Stimulated activated CD4-positive, alpha-beta T cell treated with anti-CD3 and anti-CD28 coated beads, Interleukin-4, amount 100 ng/mL, for 1 hour (primary cell): Measurements from ENCODE around the gene MAP4K5.

Source experiments
- DNase-seq: peaks from one replicate; pipeline ENCODE4 v3.0.0-alpha.2; 2020

The MAP4K5 gene

GRCh38 chr14:50475460-50475859, 56.9 kb downstream of the MAP4K5 start:
- no peak for DNase-seq

- DNase-seq = no peak
These were observed 60.4 kb downstream of the MAP4K5 start for GRCh38 chr14:50471838-50472465.

GRCh38 chr14:50469982-50470381, 62.4 kb downstream of the MAP4K5 start:
- no peak for DNase-seq

GRCh38 chr14:50462111-50462510, 70.3 kb downstream of the MAP4K5 start:
- DNase-seq = no peak

GRCh38 chr14:50453869-50454268, 78.5 kb downstream of the MAP4K5 start:
- no peak for DNase-seq

- no peak for DNase-seq
These were observed 79.2 kb downstream of the MAP4K5 start for GRCh38 chr14:50452979-50453705.

GRCh38 chr14:50452296-50452695, 80.1 kb downstream of the MAP4K5 start:
- DNase-seq = no peak

- DNase-seq = no peak
These were observed 80.5 kb downstream of the MAP4K5 start for GRCh38 chr14:50451854-50452253.

GRCh38 chr14:50447461-50447860, 84.9 kb downstream of the MAP4K5 start:
- DNase-seq = no peak

GRCh38 chr14:50434528-50434927, 97.8 kb downstream of the MAP4K5 start:
- no peak for DNase-seq

GRCh38 chr14:50432131-50432530, 100.2 kb downstream of the MAP4K5 start:
- DNase-seq = no peak

- DNase-seq = no peak
These were observed 106.6 kb downstream of the MAP4K5 start for GRCh38 chr14:50425816-50426215.

- DNase-seq = no peak
These were observed 107.3 kb downstream of the MAP4K5 start for GRCh38 chr14:50425105-50425504.

GRCh38 chr14:50423529-50423928, 108.8 kb downstream of the MAP4K5 start:
- DNase-seq = no peak

GRCh38 chr14:50421499-50421898, 110.9 kb downstream of the MAP4K5 start:
- no peak for DNase-seq

GRCh38 chr14:50417853-50418252, 114.5 kb downstream of the MAP4K5 start:
- DNase-seq = no peak

GRCh38 chr14:50410921-50411320, 121.4 kb downstream of the MAP4K5 start:
- DNase-seq = no peak

GRCh38 chr14:50410071-50410470, 122.3 kb downstream of the MAP4K5 start:
- no peak for DNase-seq

GRCh38 chr14:50407111-50407812, 125.1 kb downstream of the MAP4K5 start:
- DNase-seq = no peak

- DNase-seq = no peak
These were observed 128.9 kb downstream of the MAP4K5 start for GRCh38 chr14:50403419-50403818.

- no peak for DNase-seq
These were observed 129.4 kb downstream of the MAP4K5 start for GRCh38 chr14:50402965-50403364.

GRCh38 chr14:50400461-50400860, 131.9 kb downstream of the MAP4K5 start:
- DNase-seq = no peak

- no peak for DNase-seq
These were observed 132.9 kb downstream of the MAP4K5 start for GRCh38 chr14:50399251-50400032.
